GM18502 (cell line): Measurements from ENCODE around the gene CDH15.

ENCODE experiments used
- ATAC-seq: cut with Tn5 transposase; IDR thresholded peaks from one replicate; pipeline ENCODE4 v1.9.1; 2021; ENCODE audit warnings: mild to moderate bottlenecking; ENCODE audit not compliant: unreplicated experiment, poor library complexity

CDH15 gene, protein sequence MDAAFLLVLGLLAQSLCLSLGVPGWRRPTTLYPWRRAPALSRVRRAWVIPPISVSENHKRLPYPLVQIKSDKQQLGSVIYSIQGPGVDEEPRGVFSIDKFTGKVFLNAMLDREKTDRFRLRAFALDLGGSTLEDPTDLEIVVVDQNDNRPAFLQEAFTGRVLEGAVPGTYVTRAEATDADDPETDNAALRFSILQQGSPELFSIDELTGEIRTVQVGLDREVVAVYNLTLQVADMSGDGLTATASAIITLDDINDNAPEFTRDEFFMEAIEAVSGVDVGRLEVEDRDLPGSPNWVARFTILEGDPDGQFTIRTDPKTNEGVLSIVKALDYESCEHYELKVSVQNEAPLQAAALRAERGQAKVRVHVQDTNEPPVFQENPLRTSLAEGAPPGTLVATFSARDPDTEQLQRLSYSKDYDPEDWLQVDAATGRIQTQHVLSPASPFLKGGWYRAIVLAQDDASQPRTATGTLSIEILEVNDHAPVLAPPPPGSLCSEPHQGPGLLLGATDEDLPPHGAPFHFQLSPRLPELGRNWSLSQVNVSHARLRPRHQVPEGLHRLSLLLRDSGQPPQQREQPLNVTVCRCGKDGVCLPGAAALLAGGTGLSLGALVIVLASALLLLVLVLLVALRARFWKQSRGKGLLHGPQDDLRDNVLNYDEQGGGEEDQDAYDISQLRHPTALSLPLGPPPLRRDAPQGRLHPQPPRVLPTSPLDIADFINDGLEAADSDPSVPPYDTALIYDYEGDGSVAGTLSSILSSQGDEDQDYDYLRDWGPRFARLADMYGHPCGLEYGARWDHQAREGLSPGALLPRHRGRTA

DNA sequence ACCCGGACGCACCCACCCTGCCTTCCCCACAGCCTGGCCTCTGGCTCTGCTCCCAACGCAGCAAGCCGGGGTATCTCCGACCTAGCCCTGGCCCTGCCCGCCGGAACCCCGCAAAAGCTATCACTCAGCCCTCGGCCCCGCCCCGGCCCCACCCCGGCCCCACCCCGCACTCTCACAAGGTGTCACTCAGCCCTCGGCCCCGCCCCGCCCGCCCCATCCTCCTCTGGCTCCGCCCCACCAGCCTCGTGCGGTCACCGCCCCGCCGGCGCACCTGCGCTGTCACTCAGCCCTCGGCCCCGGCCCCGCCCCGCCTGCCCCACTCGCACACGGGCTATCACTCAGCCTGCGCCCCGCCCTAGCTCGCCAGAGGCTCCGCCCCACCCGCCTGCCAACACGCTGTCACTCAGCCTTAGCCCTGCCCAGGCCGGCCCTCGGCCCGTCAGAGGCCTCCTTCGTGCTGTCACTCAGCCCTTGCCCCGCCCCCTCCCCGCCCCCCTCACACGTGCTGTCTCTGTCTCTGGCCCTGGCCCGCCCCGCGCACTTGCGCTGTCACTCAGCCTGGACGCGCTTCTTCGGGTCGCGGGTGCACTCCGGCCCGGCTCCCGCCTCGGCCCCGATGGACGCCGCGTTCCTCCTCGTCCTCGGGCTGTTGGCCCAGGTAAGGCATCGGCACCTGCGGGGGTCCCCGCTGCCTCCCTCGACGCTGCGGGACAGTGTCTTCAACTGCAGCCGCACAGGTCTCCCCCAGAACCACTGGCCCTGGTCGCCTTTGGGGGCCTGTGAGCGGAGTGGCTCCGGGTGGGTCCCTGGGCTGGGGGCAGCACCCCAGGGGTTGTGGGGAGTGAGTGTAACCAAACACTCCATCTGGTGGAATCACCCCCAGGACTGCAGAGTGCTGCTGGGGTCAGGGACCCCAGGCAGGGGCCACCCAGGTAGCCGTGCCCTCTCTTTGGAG lies at the start of gene CDH15:
Gene CDH15, plus strand, starts transcription at position 533 of the 955 bp plus-strand sequence. Its CDS starts 84 bp downstream, at position 617.
- ATAC-seq: peak; percentile 89

DNA sequence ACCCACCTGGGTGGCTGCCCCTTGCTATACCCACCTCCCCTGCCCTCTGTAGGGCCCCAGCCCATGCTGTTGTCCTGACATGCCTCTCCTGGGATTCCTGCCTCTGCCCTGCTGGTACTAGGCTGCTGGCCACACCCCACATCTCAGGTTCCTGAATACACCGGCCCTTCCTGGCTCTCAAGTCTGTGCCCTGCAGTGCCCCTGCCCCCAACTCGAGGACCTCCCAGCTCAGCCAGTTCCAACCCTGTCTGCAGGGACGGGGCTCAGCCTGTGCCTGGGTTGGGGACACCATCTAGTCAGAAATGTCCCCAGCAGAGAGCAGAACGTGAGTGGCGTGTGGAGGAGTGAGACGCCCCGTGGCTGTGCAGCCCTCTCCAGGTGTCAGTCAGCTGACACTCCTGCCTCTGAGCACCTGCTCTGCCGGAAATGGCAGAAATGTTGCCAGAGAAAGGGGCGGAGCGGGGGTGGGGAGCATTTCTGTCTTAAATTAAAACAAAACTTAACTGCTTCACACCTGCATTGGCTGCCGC lies 49.2 kb upstream of the CDH15 start:
- no peak for ATAC-seq

DNA sequence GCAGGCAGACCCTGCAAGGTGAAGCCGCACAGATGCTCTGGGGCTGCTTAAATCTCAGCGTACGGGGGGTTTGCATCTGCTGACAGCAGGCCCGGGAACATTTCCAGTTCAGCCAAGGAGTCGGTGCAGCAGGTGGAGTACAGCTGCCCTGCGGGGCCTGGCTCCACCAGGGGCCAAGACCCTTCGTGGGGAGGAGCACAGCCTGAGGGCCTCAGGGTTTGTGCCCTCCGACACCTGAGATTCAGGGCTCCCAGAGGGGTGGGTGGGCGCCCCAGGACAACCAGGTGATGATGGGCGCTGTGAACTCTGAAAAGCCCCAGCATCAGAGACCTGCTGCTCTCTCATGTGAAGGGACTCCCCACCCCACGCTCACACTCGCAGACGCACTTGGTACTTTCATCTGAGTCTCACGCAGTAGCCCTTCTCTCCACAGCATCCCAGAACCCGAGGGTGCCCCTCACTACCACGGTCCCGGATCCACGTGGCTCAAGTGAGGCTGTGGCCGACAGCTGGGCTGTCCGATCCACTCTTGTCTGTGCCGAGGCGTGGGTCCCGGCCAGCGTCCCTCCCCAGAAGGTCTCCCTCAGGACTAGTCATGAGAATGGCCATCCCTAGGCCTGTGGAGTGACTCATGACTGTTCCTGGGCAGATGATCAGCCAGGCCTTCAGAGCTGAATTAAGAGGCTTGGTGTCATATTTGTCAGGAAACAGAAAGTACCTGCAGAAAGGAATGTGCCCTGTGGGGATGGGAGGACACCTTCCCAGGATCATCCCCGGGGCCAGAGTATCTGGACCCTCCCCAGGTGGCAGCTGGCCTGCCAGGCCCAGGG lies 48.3 kb upstream of the CDH15 start:
- ATAC-seq: no peak

DNA sequence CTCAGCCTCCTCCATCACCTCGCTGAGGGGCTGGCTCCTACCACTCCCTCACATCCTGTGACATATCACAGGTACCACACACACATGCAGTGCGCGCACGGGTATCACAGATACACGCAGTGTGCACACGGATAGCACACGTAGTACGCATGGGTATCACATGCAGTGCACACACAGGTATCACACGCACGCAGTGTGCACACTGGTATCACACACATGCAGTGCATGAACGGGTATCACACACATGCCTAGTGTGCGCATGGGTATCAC lies 47.8 kb upstream of the CDH15 start:
- no peak for ATAC-seq

DNA sequence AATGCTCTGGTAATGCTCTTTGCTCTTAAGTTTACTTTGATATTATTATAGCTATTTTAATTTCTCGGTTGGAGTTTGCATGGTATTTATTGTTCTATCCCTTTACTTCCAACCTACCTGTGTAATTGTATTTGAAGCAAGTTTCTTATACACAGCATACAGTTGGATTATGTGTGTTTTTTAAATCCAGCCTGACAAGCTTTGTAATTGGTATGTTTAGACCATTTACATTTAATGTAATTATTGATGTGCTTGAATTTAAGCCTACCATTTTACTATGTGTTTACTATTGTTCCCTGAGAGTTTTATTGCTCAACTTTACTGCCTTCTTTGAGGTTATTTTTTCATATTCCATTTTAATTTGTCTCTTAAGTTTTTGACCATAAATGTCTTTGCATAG lies 42.2 kb upstream of the CDH15 start:
- ATAC-seq: no peak

DNA sequence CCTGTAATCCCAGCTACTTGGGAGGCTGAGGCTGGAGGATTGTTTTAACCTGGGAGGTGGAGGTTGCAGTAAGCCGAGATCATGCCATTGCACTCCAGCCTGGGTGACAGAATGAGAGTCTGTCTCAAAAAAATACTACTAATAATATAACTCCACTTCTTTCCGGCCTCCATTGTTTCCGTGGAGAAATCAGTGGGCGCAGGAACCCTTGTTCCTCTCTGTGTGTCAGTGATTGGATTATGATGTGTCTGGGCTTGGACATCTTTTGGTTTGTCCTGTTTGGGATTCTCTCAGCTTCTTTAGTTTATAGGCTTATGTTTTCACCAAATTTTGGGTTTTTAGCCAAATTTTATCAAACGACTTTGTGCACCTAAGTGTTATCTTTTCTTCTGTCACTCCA lies 41.1 kb upstream of the CDH15 start:
- no peak for ATAC-seq

DNA sequence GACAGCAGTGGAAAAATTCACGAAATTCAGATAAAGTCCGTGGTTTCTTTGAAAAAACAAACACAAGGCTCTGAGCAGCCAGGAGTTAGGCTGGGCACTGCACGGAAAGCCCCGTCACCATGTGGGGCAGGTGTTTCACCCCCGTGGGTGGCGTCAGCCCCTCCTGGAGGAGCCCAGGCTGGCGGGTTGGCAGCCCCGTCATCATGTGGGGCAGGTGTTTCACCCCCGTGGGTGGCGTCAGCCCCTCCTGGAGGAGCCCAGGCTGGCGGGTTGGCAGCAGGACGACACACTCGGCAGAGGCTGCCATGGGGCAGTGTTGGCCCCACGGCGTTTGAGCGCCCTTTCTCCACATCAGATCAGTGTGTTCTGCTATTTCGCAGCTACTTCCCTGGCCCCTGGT lies 39.8 kb upstream of the CDH15 start:
- no peak for ATAC-seq

DNA sequence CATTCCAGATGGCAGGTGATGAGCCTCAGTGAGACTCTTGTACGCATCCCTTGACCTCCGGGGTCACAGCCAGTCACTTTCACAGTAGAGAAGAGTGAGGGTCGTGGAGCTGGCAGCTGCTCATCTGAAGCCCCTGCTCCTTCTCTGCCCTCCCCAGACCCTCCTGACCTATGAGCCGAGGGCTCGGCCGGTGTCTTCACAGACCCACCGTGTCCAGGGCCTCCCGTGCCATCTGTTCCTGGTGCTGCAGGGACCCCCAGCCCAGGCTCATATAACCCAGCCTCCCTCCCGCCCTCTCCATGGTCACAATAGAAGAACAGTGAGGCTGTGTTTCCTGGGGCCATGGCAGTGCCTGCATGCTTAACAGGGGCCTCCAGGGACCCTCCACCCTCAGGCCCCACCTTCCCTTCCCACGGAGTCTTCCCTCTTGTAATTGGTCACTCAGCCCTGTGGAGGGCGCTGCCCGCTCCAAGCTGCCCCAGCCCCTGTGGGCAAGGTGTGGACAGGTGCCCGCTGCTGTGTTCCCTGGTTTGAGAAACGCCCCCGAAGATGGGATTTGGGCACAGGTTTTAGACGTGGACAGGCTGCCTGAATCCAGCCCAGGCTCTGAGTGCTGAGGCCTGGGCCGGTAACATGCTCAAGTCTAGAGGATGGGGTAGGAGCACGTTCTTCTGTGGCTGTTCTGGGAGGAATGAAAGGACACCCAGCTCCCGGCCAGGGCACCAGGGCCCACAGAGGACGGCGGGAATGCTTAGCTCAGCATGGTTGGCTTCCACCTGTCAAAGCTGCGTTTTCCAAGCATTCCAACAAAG lies 39.1 kb upstream of the CDH15 start:
- no peak for ATAC-seq

DNA sequence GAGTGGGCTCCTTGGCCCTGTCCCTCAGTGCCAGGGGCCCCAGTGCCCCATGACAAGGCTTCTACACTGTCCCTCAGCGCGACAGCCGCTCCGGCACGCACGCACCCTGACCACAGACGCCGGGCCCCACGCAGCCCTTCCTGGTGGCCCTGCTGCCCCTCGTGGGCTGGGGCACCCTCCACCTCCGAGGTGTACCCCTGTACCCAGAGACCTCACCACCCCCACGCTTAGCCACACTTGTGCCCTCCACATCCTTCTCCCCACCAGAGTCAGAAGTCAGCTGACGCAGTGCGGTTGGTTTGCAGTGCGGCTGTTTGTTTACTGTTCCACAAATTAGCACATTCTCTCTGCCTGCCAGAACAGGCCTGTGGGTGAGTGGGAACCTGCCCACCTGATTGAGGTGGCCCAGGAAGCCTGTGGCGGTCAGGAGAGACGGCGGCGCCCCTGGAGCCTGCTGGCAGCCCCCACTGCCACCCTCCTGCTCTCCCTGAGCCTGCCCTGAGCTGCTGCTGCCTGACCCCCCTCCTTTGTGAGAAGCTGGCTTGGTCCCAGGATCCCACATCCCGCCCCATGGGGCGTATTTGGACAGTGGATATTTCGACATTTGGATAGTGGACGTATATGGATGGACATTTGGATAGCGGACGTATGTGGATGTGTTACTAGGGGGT lies 38.0 kb upstream of the CDH15 start:
- ATAC-seq: no peak

DNA sequence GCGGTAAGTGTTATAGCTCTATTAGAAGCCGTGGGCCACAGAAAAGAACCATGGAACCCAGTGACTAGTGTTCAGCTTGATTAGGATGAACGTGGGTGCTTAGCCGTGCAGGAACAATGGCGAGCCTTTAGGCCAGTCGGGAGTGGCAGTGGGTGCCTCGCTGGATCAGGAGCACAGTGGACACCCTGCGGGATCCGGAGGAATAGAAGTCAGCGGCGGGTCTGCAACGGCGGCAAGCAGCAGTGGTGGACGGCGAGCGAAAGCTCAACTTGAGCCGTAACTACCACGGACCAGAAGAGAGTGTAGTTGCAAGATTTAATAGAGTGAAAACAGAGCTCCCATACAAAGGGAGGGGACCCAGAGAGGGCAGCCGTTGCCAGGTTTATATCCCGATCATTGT lies 37.3 kb upstream of the CDH15 start:
- no peak for ATAC-seq

DNA sequence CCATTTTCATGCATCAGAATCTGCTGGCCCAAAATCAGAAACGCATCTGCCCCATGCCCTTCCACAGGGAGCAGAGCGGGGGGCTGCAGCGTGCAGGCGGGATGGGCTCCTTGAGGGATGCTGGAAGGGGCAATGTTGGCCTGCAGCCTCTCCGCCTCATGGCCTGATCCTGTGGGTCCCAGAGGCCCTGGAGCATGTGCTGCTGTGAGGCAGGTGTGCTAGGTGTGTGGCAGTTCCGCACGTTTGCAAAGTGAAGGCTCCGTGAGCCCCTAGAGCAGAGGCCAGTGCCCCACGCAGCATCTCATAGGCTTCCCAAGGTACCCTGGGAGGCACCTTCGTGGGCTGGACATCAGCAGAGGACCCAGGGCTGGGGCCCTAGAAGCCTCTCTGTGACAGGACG lies 36.4 kb upstream of the CDH15 start:
- no peak for ATAC-seq

DNA sequence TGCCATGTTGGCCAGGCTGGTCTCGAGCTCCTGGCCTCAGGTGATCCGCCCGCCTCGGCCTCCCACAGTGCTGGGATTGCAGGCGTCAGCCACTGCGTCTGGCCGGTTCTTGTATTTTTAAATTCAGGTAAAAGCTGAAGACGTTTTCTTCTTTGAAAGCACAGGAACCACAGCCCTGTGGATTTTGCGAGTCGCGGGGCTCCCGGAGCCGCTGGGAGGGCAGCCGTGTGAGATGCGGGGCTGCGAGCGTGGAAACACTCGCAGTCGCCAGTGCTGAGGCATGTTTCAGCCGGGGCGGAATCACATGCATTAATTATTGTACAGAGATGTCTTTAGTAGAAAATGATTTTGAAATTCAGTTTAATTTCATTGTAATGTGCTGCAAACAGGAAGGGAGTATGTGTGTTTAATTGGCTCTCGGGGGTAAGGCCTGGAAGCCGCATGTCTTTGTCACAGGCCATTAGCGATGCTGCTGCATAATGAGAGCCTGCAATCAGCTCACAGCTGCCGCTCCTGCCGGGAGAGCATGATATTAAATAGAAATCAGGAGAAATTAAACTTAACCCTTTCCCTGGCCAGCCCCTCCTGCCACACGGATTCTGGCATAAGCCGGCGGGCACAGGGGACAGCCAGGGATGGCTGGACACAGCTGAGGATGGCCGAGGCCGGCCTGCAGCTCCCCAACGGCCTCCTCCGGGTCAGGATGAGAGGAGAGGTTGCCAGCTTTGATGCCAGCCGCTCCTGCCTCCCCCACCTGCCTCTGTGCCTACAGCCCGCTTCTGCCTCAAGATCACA lies 35.4 kb upstream of the CDH15 start:
- ATAC-seq: no peak

DNA sequence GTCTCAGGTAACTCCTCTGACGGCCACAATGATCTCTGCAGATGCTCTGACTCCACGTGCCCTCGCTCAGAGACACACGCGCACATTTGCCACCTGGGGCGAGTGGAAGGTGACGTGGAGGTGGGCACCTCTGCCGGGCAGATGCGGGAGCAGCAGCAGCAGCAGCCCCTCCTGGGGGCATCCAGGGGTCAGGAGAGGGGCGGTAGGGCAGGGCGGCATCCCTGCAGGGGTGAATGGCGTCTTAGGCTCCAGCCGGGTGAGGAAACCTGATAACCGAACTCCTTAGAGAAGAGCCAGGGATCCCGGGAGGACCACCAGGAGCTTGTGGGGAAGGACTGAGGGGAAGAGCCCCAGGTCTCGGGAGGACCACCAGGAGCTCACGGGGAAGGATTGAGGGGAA lies 34.6 kb upstream of the CDH15 start:
- ATAC-seq: no peak

DNA sequence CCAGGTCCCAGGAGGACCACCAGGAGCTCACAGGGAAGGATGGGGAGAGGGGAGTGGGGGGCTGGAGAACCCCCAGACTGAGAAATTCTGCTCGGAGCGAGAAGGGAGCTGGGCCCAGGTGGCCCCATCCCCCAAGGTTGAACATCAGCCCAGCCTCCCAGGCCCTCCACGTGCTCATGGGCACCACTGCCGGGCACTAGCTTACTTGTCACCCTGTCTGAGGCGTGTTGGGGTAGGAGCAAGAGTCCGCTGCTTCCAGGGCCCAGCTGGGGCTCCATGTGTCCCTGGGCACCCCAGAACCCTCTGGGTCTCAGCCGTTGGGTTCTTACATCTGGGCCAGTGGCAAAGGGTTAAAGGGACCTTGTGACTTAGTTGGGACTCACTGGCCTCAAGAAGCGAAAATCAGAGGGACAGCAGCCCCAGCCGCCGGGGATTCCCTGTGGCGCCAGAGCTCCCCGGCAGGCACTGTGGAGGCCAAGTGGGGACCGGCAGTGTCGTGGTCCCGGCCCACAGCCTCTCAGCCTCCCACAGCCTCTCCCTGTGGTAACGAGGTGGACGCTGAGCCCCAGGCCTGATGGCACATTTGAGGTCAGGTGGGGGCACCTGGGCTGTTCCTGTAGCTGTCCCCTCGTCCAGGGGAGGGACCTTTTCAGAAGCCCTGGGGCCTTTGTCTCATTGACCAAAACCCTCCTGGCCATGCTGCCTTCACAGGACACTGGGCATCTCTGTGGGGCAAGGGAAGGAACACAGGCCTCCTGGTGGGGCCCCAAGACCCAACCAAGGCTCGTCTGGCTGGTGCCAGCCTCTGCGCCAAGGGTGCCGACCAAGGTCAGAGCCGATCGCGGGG lies 33.7 kb upstream of the CDH15 start:
- ATAC-seq: no peak

DNA sequence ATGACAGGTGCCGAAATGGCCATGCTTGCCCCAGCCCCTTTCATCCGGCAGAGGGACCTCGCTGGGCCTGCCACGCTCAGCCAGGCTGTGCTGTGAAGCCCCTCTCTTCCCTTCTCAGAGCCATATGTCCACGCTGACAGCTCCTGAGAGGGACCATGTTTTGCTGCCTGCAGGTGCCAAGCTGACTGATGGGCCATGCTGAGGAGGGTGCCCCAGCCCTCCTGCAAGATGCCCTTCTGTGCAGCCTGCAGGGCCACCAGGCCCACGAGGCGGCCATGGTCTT lies 33.1 kb upstream of the CDH15 start:
- ATAC-seq: no peak

DNA sequence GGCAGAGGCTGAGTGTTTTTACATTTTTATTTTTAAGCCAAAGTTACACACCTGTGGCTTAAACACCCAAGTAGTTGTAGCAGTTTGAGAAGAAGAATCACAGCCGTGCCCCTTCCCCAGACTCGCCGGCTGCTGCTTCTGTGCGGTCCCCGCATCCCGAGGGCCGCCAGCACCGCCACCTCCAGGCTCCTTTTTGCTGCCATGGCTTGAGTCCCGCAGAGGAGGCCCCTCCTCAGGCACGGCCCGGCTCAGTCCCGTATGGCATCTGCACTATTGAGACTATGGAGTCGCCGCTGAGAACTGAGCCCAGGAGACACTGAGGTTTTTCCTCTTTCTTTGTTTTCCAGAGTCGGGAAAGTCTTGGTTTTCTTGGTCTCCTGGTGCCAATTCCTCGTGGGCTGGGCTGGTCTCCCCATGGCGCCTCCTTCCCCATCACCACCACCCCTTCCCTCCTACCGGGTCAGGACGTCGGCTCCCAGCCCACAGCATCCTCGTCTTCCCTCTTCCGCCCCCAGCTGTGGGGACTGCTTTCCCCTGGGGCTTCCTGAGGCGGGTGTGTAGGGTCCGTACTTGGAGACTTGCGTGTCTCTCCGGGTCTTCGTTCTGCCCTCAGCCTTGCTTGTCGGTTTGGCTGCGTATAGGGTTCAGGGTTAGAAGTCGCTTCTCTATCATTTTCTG lies 32.6 kb upstream of the CDH15 start:
- no peak for ATAC-seq
